ENCODE data around the gene ZNF184.
A peak's percentile ranks its signal among the peaks of the same experiment; 100 is the strongest.

ZNF184 gene

GRCh38 chr6:27478141-27478705, 5.3 kb upstream of the ZNF184 start:
- no peak for DNase-seq (ENCODE audit: extremely low read depth, low read depth)
- H3K4me3 ChIP-seq (replicated peaks; ENCODE audit: low read depth, low read length): peak overlapping the region; percentile 85
- TF ChIP-seq, protein P1, sequence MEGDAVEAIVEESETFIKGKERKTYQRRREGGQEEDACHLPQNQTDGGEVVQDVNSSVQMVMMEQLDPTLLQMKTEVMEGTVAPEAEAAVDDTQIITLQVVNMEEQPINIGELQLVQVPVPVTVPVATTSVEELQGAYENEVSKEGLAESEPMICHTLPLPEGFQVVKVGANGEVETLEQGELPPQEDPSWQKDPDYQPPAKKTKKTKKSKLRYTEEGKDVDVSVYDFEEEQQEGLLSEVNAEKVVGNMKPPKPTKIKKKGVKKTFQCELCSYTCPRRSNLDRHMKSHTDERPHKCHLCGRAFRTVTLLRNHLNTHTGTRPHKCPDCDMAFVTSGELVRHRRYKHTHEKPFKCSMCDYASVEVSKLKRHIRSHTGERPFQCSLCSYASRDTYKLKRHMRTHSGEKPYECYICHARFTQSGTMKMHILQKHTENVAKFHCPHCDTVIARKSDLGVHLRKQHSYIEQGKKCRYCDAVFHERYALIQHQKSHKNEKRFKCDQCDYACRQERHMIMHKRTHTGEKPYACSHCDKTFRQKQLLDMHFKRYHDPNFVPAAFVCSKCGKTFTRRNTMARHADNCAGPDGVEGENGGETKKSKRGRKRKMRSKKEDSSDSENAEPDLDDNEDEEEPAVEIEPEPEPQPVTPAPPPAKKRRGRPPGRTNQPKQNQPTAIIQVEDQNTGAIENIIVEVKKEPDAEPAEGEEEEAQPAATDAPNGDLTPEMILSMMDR (IDR thresholded peaks at IDR 0.05; ENCODE audit: low read depth, low read length, missing control alignments): no peak

- peak overlapping the region; percentile 85 for H3K4me3 ChIP-seq (replicated peaks; ENCODE audit: low read depth, low read length)
- TF ChIP-seq, protein P1 (IDR thresholded peaks at IDR 0.05; ENCODE audit: low read depth, low read length, missing control alignments): no peak
- DNase-seq (ENCODE audit: extremely low read depth, low read depth): no peak
Observed at GRCh38 chr6:27477318-27478013, 4.6 kb upstream of the ZNF184 start.

- no peak for DNase-seq (ENCODE audit: extremely low read depth, low read depth)
- TF ChIP-seq, protein P1 (IDR thresholded peaks at IDR 0.05; ENCODE audit: low read depth, low read length, missing control alignments): no peak
- no peak overlapping the region for H3K4me3 ChIP-seq (replicated peaks; ENCODE audit: low read depth, low read length)
Observed at GRCh38 chr6:27476090-27476489, 3.2 kb upstream of the ZNF184 start.

GRCh38 chr6:27474672-27475071, 1.8 kb upstream of the ZNF184 start:
- DNase-seq (ENCODE audit: extremely low read depth, low read depth): no peak
- TF ChIP-seq, protein P1 (IDR thresholded peaks at IDR 0.05; ENCODE audit: low read depth, low read length, missing control alignments): no peak
- no peak overlapping the region for H3K4me3 ChIP-seq (replicated peaks; ENCODE audit: low read depth, low read length)

GRCh38 chr6:27474172-27474465, 1.2 kb upstream of the ZNF184 start:
- TF ChIP-seq, protein P1 (IDR thresholded peaks at IDR 0.05; ENCODE audit: low read depth, low read length, missing control alignments): no peak
- no peak for DNase-seq (ENCODE audit: extremely low read depth, low read depth)
- H3K4me3 ChIP-seq (replicated peaks; ENCODE audit: low read depth, low read length): peak overlapping the region; percentile 87

GRCh38 chr6:27472182-27472616, 706 bp downstream of the ZNF184 start:
- TF ChIP-seq, protein P1 (IDR thresholded peaks at IDR 0.05; ENCODE audit: low read depth, low read length, missing control alignments): no peak
- DNase-seq (ENCODE audit: extremely low read depth, low read depth): peak; percentile 59
- peak overlapping the region; percentile 87 for H3K4me3 ChIP-seq (replicated peaks; ENCODE audit: low read depth, low read length)
